ENCODE data around the gene TANK.
A peak's percentile ranks its signal among the peaks of the same experiment; 100 is the strongest.

TANK gene

GRCh38 chr2:161147856-161148255, 12.4 kb upstream of the TANK start:
- TF ChIP-seq, protein P1, sequence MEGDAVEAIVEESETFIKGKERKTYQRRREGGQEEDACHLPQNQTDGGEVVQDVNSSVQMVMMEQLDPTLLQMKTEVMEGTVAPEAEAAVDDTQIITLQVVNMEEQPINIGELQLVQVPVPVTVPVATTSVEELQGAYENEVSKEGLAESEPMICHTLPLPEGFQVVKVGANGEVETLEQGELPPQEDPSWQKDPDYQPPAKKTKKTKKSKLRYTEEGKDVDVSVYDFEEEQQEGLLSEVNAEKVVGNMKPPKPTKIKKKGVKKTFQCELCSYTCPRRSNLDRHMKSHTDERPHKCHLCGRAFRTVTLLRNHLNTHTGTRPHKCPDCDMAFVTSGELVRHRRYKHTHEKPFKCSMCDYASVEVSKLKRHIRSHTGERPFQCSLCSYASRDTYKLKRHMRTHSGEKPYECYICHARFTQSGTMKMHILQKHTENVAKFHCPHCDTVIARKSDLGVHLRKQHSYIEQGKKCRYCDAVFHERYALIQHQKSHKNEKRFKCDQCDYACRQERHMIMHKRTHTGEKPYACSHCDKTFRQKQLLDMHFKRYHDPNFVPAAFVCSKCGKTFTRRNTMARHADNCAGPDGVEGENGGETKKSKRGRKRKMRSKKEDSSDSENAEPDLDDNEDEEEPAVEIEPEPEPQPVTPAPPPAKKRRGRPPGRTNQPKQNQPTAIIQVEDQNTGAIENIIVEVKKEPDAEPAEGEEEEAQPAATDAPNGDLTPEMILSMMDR (IDR thresholded peaks at IDR 0.05; ENCODE audit: low read depth, low read length) = no peak
- TF ChIP-seq MYC (IDR thresholded peaks at IDR 0.05; ENCODE audit: low read depth, low read length) (no peak), POLR2A (IDR thresholded peaks at IDR 0.05; ENCODE audit: extremely low read depth, insufficient read length) (no peak)
- TF ChIP-seq, protein P2, sequence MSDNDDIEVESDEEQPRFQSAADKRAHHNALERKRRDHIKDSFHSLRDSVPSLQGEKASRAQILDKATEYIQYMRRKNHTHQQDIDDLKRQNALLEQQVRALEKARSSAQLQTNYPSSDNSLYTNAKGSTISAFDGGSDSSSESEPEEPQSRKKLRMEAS (IDR thresholded peaks at IDR 0.05; ENCODE audit: low read depth, low read length) = no peak
- DNase-seq (ENCODE audit: low read depth) = no peak
- H3K4me3 ChIP-seq (ENCODE audit: low read depth, low read length) = no peak overlapping the region

- TF ChIP-seq MYC (IDR thresholded peaks at IDR 0.05; ENCODE audit: low read depth, low read length) (no peak), POLR2A (IDR thresholded peaks at IDR 0.05; ENCODE audit: extremely low read depth, insufficient read length) (no peak)
- TF ChIP-seq, protein P2 (IDR thresholded peaks at IDR 0.05; ENCODE audit: low read depth, low read length) = no peak
- TF ChIP-seq, protein P1 (IDR thresholded peaks at IDR 0.05; ENCODE audit: low read depth, low read length) = no peak
- no peak overlapping the region for H3K4me3 ChIP-seq (ENCODE audit: low read depth, low read length)
- no peak for DNase-seq (ENCODE audit: low read depth)
Measured at GRCh38 chr2:161150704-161151103, 9.5 kb upstream of the TANK start.

DNA sequence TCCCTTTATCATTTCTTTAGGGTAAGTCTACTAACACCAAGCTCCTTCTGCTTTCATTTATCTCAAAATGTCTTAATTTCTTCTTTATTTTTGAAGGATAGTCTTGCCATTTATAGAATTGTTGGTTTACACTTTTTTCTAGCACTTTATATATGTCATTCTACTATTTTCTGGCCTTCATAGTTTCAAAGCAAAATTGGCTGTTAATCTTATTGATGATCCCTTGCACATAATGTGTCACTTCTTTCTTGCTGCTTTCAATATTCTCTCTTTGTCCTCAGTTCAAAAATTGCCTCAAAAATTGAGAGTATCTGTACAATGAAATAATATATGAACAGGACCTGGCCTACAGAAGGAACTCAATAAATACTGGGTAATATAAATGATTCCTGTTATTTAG, 7.9 kb upstream of the TANK start:
- H3K4me3 ChIP-seq (ENCODE audit: low read depth, low read length) = no peak overlapping the region
- DNase-seq (ENCODE audit: low read depth) = no peak
- TF ChIP-seq, protein P1 (IDR thresholded peaks at IDR 0.05; ENCODE audit: low read depth, low read length) = no peak
- TF ChIP-seq, protein P2 (IDR thresholded peaks at IDR 0.05; ENCODE audit: low read depth, low read length) = no peak
- TF ChIP-seq MYC (IDR thresholded peaks at IDR 0.05; ENCODE audit: low read depth, low read length) = no peak
- no peak for TF ChIP-seq POLR2A (IDR thresholded peaks at IDR 0.05; ENCODE audit: extremely low read depth, insufficient read length)

GRCh38 chr2:161158882-161159281, 1.3 kb upstream of the TANK start:
- no peak for DNase-seq (ENCODE audit: low read depth)

GRCh38 chr2:161159456-161160225, 587 bp upstream of the TANK start:
- TF ChIP-seq POLR2A (IDR thresholded peaks at IDR 0.05; ENCODE audit: extremely low read depth, insufficient read length) (no peak), MYC (IDR thresholded peaks at IDR 0.05; ENCODE audit: low read depth, low read length) (no peak)
- TF ChIP-seq, protein P1 (IDR thresholded peaks at IDR 0.05; ENCODE audit: low read depth, low read length) = no peak
- TF ChIP-seq, protein P2 (IDR thresholded peaks at IDR 0.05; ENCODE audit: low read depth, low read length) = no peak
- H3K4me3 ChIP-seq (ENCODE audit: low read depth, low read length) = peak overlapping the region; percentile 66
- no peak for DNase-seq (ENCODE audit: low read depth)

More at GRCh38 chr2:161158882-161159281, 1.3 kb upstream of the TANK start:
- H3K4me3 ChIP-seq (ENCODE audit: low read depth, low read length) = no peak overlapping the region
- no peak for TF ChIP-seq POLR2A (IDR thresholded peaks at IDR 0.05; ENCODE audit: extremely low read depth, insufficient read length)
- TF ChIP-seq, protein P2 (IDR thresholded peaks at IDR 0.05; ENCODE audit: low read depth, low read length) = no peak
- TF ChIP-seq, protein P1 (IDR thresholded peaks at IDR 0.05; ENCODE audit: low read depth, low read length) = no peak
- TF ChIP-seq MYC (IDR thresholded peaks at IDR 0.05; ENCODE audit: low read depth, low read length) = no peak
